HG03103 (cell line): ENCODE results near the gene LPP.

Experiments used
- ATAC-seq: cut with Tn5 transposase; IDR thresholded peaks from one replicate; pipeline ENCODE4 v1.9.1; 2021; ENCODE audit warnings: low read depth; ENCODE audit not compliant: unreplicated experiment

LPP gene

GRCh38 chr3:188707381-188708288 is 553.7 kb downstream of the LPP start:
- no peak for ATAC-seq

DNA sequence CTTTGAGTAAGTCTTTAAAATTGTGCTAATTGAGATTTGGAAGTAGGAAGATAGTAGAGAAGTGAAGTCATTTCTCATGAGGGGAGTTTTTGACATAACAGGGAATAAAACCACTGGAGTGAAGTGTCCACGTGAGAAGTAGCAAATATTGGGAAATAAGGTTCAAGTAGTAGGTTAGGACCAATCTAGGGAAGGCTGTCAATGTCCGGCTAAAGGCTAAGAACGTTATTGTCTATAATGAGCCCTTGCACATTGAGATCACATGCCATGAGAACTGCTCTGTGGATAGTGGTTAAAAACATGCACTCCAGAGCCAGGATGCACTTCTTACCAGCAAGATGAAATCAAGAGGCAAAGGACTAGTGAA is 557.9 kb downstream of the LPP start:
- no peak for ATAC-seq

GRCh38 chr3:188712248-188712924 is 558.4 kb downstream of the LPP start:
- ATAC-seq = no peak

DNA sequence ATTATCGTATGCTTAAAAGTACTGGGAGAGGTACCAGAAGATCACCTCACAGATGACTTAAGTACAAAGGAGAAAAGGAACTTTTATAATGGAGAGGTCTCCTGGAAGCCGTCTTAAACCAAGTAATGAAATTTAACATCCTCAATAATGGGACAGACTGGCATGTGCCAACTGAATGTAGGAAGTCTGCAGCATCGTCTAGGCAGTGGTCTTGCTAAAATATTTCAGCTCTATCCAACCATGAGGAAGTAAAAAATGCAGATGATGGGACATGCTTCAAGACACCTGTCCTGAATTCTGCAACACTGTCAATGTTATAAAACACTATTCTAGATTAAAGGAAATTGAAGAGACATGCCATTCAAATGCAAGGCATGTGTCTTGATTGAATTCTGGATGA is 559.0 kb downstream of the LPP start:
- ATAC-seq = no peak

- no peak for ATAC-seq
Measured at GRCh38 chr3:188719545-188719944, 565.6 kb downstream of the LPP start.

DNA sequence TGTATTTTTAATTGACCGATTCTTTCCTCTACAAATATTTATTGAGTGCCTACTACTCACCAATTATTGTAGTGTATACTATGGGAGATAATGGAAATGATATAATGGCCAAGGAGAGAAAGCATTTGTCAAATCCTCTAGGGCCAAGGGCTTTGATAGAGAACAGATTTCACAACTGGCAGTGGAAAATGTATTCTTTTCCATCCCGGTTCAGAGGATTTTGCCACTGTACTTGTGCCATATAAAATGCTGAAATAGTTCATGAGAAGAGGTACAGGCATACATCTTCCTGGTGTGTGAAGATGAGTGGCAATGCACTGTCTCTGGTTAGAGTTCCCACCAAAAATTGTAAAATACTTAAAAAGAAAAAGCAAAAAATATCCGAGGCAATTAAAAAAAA is 566.3 kb downstream of the LPP start:
- ATAC-seq = no peak

- no peak for ATAC-seq
Measured at GRCh38 chr3:188720636-188721035, 566.7 kb downstream of the LPP start.

- ATAC-seq = no peak
Measured at GRCh38 chr3:188721312-188721711, 567.4 kb downstream of the LPP start.

GRCh38 chr3:188721990-188722389 is 568.0 kb downstream of the LPP start:
- ATAC-seq = no peak

GRCh38 chr3:188722963-188723362 is 569.0 kb downstream of the LPP start:
- no peak for ATAC-seq

GRCh38 chr3:188727052-188727451 is 573.1 kb downstream of the LPP start:
- no peak for ATAC-seq

- no peak for ATAC-seq
Measured at GRCh38 chr3:188728371-188728896, 574.5 kb downstream of the LPP start.

DNA sequence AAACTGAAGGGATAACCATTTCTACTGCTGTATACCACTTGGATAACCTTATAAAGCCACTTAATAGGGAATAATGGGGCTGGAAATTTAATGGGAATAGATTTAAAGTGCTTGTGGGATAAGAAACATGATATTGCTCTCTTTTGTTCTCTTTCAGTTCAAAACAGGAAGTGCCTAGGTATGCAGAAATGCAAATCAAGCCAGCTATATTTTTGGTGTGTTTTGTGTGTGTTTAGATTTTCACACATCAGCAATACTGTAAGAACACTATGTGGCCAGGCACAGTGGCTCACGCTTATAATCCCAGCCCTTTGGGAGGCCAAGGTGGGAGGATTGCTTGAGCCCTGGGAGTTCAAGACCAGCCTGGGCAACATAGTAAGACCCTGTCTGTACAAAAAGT is 575.5 kb downstream of the LPP start:
- no peak for ATAC-seq

DNA sequence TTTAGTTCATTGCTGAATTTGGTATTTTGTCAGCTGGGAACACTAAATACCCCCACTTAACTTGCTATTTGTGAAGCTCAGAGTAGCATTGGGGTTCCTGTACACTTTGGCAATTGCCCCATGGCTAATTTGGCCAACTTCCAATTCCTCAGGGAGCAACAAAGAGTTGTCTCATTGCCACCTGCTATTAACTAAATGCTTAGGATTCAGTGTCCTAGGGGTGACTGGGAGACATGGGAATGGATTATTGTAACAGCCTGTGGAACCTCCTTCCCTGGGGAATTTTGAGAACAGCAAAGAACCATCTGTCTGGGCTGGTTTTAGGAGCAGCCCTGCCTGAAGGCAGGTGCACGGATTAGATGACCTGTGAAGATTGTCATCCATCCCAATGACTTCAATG is 580.4 kb downstream of the LPP start:
- no peak for ATAC-seq

DNA sequence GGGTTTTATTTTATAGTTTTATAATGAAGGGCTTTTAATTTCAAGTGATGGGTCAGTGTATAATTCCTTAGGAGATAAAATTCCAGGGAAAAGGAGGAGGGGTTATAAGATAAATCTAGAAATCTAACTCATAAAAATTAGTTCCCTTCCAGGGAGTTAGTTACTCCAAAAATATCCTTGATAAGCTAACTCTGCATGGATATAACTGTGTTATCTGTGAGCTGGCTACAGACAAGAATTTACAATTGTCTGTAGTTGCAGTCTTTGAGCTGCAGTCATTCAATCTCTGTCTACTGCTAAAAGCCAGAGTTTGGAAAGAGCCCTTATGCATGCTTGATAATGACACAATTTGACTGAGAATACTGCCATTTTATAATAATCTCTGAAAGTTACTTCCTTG is 585.6 kb downstream of the LPP start:
- no peak for ATAC-seq

- ATAC-seq = no peak
Measured at GRCh38 chr3:188740010-188740409, 586.1 kb downstream of the LPP start.

DNA sequence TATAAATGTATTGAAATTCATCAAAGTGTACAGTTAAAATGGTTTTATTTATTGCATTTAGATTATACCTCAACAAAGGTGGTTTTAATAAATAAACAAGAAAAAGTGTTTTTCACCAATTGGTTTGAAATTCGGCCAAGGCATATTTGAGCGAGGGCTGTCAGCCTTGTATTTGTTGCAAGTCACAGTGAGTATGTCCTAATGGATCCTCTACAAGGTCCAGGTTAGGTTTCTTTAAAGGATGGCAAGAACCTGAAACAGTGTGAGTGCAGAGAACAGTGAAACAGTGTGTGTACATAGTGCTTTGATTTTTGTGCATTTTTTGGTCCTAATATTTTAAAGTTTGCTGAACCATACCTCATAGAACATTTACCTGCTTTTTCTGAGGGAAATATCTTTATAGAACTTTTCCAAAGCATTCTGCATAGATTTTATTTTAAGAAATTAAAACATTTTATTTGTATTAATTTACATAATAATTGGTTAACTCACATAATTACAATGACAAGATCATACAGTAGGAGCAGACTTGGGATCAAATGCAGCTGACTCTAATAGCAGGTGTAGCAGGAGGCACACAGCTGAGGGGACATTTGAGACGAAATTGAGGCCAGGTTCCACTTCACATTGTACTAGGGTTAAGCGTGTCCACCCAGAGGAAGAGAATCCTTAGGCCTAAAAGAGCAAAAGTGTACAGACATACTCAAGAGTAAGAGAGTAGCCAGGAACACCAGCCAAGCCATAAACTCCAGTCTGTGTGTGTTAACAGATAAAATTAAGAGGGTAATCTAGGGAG is 589.0 kb downstream of the LPP start:
- no peak for ATAC-seq

GRCh38 chr3:188744166-188744565 is 590.2 kb downstream of the LPP start:
- no peak for ATAC-seq

GRCh38 chr3:188745031-188745430 is 591.1 kb downstream of the LPP start:
- ATAC-seq = no peak

DNA sequence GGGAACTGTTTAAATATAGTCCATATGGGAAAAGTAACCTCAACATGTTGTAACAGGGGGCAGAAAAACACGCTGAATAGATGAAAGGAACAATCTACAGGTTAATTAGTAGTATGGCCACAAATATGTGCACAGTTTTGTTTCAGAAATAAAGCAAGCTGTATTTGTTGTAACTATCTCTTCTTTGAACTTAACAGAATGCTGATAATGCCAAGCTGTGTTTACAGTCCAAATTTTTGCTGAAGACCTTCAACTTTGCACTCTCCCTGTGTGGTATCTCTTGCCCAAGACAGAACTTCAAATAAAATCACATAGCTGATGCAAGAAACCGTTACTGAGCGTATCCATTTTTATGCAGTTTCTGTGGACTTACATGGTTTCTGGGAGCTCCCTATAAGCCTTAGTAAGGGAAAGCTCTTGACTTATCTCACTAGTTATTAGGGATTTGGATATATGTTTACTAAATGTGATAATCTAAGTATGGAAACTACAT is 592.4 kb downstream of the LPP start:
- ATAC-seq = no peak

GRCh38 chr3:188747489-188747888 is 593.5 kb downstream of the LPP start:
- no peak for ATAC-seq
